ENCODE measurements around the gene CBX3. TPM values are rescaled to one million over a fixed set of nuclear protein-coding genes. Genes with fewer than 3 reads are reported as not detected.
A peak's percentile ranks its signal among the peaks of the same experiment; 100 is the strongest.

CBX3 gene
- total RNA-seq, 1 donor from 2014 or later = 360 TPM

DNA sequence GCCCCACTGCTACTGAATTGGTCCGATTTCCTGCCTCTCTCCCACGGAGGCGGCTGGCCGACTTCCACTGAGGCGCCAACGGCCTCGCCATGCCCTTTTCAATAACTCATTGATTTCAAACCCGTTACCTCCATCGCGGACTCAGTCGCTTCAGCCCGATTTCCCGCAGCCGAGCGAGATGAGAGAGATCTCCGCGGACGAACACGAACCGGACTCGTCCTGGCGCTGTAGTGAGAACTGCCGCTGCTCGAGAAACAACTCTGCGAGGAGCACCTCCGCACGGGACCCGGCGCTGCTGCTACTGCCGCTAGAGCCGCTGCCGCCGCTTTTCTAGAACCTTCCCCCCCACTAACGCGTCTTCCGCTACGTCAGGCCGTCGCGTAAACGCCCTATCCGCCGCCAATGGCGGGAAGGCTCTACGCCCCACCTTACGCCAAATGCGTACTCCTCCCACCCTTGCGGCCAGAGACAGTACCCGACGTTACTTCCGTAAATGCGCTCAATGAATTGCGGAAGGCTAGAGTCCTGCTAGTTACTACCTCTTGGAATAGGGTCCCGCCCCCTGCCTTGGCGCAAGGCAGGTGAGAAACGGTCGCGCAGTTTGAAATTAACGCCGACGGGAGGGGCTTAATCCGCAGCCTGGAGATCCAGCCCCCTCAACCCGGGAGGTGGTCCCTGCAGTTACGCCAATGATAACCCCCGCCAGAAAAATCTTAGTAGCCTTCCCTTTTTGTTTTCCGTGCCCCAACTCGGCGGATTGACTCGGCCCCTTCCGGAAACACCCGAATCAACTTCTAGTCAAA lies 900 bp upstream of the CBX3 start, which contains the start of gene HNRNPA2B1:
HNRNPA2B1 (minus strand) TSS at position 303 of the 803 bp plus-strand sequence; CDS start at position 134, 169 bp downstream.
- Mint-ChIP-seq H3K4me3 (peak within 1 kb of the TSS; percentile 97), H3K4me1 (peaks cover 45% of the 10 kb centered on the region), H3K9me3 (peaks cover 9% of the 10 kb centered on the region), H3K36me3 (peaks cover 52% of the 10 kb centered on the region), H3K27ac (peak within 1 kb of the TSS; percentile 99), H3K27me3 (ENCODE audit: insufficient read depth, low read depth) (peaks cover 4% of the 10 kb centered on the region)
- Histone ChIP-seq H3K4me3 (peak within 1 kb of the TSS; percentile 91), H4K20me1 (ENCODE audit: low read depth) (peaks cover 77% of the 10 kb centered on the region), H3K36me3 (peaks cover 33% of the 10 kb centered on the region), H3F3A (ENCODE audit: low read depth) (peaks cover 63% of the 10 kb centered on the region), H3K4me1 (peaks cover 37% of the 10 kb centered on the region), H3K9me3 (ENCODE audit: low read depth) (no peaks in the 10 kb centered on the region), H3K27me3 (no peaks in the 10 kb centered on the region), H3K9ac (peak within 1 kb of the TSS; percentile 96), H3K79me2 (ENCODE audit: low read depth) (peaks cover 91% of the 10 kb centered on the region), H2AFZ (replicated peaks) (peak within 1 kb of the TSS; percentile 54), H3K4me2 (peak within 1 kb of the TSS; percentile 96), H3K27ac (peak within 1 kb of the TSS; percentile 99)
- peak; percentile 98 for DNase-seq (ENCODE audit: low spot score)
- TF ChIP-seq, protein P1, sequence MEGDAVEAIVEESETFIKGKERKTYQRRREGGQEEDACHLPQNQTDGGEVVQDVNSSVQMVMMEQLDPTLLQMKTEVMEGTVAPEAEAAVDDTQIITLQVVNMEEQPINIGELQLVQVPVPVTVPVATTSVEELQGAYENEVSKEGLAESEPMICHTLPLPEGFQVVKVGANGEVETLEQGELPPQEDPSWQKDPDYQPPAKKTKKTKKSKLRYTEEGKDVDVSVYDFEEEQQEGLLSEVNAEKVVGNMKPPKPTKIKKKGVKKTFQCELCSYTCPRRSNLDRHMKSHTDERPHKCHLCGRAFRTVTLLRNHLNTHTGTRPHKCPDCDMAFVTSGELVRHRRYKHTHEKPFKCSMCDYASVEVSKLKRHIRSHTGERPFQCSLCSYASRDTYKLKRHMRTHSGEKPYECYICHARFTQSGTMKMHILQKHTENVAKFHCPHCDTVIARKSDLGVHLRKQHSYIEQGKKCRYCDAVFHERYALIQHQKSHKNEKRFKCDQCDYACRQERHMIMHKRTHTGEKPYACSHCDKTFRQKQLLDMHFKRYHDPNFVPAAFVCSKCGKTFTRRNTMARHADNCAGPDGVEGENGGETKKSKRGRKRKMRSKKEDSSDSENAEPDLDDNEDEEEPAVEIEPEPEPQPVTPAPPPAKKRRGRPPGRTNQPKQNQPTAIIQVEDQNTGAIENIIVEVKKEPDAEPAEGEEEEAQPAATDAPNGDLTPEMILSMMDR (IDR thresholded peaks at IDR 0.05) = peak; percentile 18
- no peak for TF ChIP-seq EZH2 (IDR thresholded peaks at IDR 0.05)

GRCh38 chr7:26202019-26202990 lies 760 bp downstream of the CBX3 start:
- Histone ChIP-seq H3K27me3 (no peaks in the 10 kb centered on the region), H3K4me3 (peak overlapping the region; percentile 91), H3K36me3 (peaks cover 30% of the 10 kb centered on the region), H3K9me3 (ENCODE audit: low read depth) (no peaks in the 10 kb centered on the region), H3K79me2 (ENCODE audit: low read depth) (peaks cover 91% of the 10 kb centered on the region), H3K4me1 (peaks cover 31% of the 10 kb centered on the region), H4K20me1 (ENCODE audit: low read depth) (peaks cover 77% of the 10 kb centered on the region), H3K4me2 (peak overlapping the region; percentile 86), H3F3A (ENCODE audit: low read depth) (peaks cover 47% of the 10 kb centered on the region), H2AFZ (replicated peaks) (no peak overlapping the region), H3K9ac (peak overlapping the region; percentile 89), H3K27ac (peak overlapping the region; percentile 97)
- DNase-seq (ENCODE audit: low spot score) = peak; percentile 73
- Mint-ChIP-seq H3K4me1 (peaks cover 32% of the 10 kb centered on the region), H3K36me3 (peaks cover 46% of the 10 kb centered on the region), H3K9me3 (peaks cover 9% of the 10 kb centered on the region), H3K27me3 (ENCODE audit: insufficient read depth, low read depth) (peaks cover 4% of the 10 kb centered on the region), H3K27ac (peak overlapping the region; percentile 93), H3K4me3 (peak overlapping the region; percentile 95)
- TF ChIP-seq, protein P1 (IDR thresholded peaks at IDR 0.05) = no peak
- TF ChIP-seq EZH2phosphoT487 (IDR thresholded peaks at IDR 0.05) = no peak
- TF ChIP-seq EZH2 (IDR thresholded peaks at IDR 0.05) = no peak

GRCh38 chr7:26203016-26203415 lies 1.5 kb downstream of the CBX3 start:
- Histone ChIP-seq H4K20me1 (ENCODE audit: low read depth) (peaks cover 77% of the 10 kb centered on the region), H3K4me3 (peak overlapping the region; percentile 91), H3K4me2 (peak overlapping the region; percentile 86), H3K9ac (peak overlapping the region; percentile 89), H3K36me3 (peaks cover 32% of the 10 kb centered on the region), H3K27ac (no peak overlapping the region), H3K79me2 (ENCODE audit: low read depth) (peaks cover 91% of the 10 kb centered on the region), H3K9me3 (ENCODE audit: low read depth) (no peaks in the 10 kb centered on the region), H3K4me1 (peaks cover 31% of the 10 kb centered on the region), H3K27me3 (no peaks in the 10 kb centered on the region), H2AFZ (replicated peaks) (no peak overlapping the region), H3F3A (ENCODE audit: low read depth) (peaks cover 40% of the 10 kb centered on the region)
- H3K36me3 Mint-ChIP-seq = peaks cover 50% of the 10 kb centered on the region
- H3K4me1 Mint-ChIP-seq = peaks cover 29% of the 10 kb centered on the region
- peaks cover 9% of the 10 kb centered on the region for H3K9me3 Mint-ChIP-seq
- peak overlapping the region; percentile 93 for H3K27ac Mint-ChIP-seq
- TF ChIP-seq EZH2 (IDR thresholded peaks at IDR 0.05) = no peak
- TF ChIP-seq, protein P1 (IDR thresholded peaks at IDR 0.05) = no peak
- TF ChIP-seq EZH2phosphoT487 (IDR thresholded peaks at IDR 0.05) = no peak
- H3K27me3 Mint-ChIP-seq (ENCODE audit: insufficient read depth, low read depth) = peaks cover 4% of the 10 kb centered on the region
- no peak for DNase-seq (ENCODE audit: low spot score)
- peak overlapping the region; percentile 95 for H3K4me3 Mint-ChIP-seq

All from neural progenitor cell (in vitro differentiated cells).